Colon (tissue), 2 donors: ENCODE results near the gene PARP11.
"Not testable (repeated sequence)": the region's sequence is repeated elsewhere in the genome, so short reads cannot be mapped to it uniquely, and the experiment has no call there.

Experiments
- FAIRE-seq: peaks from 2 replicates; lab custom pipeline; 2012; peaks lifted over from hg19 to GRCh38; lab: Jason Lieb, UNC
- donor health status: control.
- donor health status: control.

The PARP11 gene

DNA sequence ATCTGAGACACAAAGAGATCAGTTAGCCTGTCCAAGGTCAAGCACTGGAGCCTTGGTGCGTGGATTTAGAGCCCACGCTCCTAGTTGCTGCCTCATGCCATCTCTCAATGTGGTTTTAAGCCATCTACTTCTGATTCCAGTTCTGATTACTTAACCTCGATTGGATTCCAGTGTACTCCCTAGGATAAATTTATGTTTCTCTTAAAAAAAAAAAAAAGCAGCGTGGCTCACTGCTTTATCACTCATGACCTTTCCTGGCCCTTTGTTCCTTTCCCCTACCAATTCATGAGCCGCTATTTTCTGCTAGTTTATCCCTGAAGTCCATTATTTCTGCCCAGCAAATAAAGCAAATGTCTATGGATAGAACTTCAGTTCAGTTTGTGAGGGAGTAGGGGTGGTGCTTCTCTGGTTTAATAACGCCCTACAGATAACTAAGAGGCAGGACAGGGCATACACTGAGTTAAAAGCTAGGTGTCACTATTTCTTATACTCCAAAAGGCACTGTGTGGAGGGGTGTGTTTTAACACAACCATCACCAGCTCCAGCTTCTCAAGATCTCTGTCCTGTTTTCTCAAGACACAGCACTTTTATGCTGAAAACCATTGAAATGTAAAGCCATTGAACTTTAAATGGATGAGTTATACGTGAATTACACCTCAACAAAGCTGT, 9.8 kb upstream of the PARP11 start:
- no peak for FAIRE-seq

DNA sequence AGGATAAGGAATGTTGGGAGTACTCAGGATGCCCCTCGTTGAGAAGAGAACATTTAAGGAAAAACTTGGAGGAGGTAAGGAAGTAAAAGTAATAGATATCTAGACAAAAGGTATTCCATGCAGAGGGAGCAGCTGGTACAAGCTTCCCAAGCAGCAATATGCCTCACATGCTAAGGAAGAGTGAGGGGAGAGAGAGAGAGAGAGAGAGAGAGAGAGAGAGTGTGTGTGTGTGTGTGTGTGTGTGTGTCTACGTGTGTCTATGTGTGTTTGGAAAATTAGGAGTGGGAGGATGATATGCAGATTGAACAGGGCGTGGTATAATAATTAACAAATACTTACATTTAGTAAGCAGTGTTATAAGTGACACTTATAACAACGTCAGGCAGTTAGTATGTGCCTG, 9.2 kb upstream of the PARP11 start:
- no peak for FAIRE-seq

DNA sequence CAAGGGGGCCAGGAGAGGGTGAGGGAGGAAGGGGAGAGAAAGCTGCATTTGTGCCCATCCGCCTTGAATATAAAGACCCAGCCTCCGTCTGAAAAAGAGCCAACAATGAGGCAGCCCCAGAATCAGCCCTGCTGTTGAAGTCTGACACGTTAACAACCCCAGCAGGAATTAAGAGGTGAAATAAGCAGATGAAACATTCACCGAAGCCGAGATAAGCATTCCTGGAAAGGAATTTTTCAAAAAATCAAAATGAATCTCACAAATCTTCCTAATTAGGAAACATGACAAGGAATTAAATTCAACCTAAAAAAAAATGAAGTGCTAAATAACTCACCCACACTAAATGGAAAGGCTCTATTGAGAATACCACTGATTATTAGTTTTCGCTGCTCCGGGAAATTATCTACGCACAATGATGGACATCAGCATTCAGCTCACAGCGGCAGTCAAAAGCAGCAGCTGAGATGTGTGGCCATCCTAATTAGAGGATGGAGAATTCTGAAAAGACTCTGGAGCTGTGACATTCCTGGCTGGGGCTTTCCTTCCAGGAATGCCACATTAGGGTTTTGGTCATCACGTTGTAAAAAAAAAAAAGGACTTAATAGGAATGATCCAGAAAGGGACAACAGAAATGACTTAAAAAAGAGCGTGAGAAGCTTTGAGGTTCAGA, 8.2 kb upstream of the PARP11 start:
- no peak for FAIRE-seq

DNA sequence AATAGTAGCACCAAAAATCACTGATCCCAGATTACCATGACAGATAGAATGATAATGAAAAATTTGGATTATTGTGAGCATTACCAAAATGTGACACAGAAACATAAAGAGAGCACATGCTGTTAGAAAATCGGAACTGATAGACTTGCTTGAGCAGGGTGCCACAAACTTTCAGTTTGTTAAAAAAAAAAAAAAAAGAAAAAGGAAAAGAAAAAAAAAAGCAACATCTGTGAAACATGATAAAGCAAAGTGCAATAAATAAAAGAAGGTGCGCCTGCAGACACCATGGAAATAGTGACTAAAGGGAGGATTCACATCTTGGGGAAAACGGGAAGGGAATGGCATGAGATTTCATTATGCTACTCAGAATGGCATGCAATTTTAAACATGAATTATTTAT, 6.6 kb upstream of the PARP11 start:
- FAIRE-seq: no peak

DNA sequence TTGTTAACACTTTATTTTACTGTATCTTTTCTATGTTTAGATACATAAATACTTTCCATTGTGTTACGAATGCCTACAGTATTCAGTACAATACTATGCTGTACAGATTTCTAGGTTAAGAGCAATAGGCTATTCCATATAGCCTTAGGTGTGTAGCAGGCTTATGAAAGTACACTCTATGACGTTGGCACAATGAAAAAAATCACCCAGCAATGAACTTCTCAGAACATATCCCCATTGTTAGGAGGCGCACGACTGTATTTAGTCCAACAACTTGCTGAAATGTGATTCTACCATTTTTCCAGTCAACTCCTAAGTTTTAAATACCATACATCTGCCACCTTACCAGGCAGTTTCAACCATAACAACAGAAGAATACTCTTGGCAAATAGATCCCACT, 1.8 kb downstream of the PARP11 start:
- no peak for FAIRE-seq

DNA sequence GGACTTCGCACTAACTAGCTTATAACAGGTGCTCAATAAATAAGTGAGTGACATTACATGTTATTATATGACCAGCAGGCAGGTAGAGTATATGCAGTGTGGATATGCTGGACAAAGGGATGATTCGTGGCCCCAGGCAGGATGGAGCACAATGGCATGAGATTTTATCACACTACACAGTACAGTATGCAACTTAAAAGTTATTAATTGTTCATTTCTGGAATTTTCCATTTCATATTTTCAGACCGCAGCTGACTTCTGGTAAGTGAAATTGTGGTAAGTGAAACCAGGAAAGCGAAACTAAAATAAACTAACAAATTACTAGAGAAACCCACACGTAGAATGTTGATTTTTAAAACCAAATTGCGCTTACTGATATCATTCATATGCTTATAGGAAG, 3.3 kb downstream of the PARP11 start:
- FAIRE-seq: no peak

DNA sequence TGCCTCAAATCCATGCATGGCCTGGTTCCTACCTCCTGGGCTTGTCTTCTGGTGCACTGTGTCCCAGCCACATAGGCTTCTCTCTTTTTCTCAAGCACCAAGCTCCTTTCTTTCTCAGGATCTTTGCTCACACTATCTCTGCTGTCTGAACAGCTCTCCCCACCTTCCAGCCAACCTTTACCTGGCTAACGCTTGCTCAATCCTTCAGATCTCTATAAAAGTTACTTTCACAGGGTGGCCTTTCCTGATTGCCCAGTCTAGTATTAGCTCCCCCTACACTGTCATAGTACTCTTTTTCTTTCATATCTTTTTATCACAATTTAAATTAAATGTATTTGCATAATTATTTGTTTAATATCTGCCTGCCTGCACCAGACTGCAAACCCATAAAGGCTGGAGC, 3.8 kb downstream of the PARP11 start:
- no peak for FAIRE-seq

DNA sequence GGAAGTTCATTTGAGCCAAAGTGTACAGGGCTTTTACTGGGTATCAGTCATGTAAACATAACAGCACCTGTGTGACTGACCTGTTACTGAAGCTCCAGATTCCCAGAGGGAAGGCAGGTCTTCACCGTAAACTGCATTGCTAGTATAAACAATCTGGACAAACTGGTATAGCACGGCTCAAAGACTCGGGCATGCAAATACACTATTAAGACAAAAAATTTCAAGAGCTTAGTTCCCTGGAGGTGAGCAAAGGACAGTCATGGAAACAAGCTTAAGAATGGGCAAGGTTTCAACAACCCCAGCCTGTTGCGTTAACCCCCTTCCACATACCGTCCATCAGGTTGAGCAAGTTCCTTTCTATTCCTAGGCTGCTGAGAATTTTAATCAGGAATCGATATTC, 9.4 kb downstream of the PARP11 start:
- FAIRE-seq: no peak

DNA sequence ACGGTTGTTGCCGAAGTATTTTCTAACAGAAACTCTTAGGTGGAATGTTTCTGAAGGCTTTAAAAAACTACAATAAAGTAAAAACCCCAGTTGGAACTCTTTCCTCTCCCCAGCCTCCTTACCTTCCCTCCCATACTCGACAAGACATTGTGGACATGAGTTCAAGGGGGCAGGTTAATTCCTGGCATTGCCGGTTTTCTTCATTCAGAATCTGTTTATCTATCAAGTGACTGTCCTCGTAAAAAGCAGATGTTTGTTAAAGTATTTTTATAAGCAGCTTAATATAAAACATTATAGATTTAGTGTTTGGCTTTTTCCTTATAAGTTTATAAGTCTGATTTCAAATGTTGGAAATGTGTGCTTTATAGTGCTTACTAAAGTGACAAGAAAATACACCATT, 30.7 kb downstream of the PARP11 start:
- FAIRE-seq: peak; percentile 5

DNA sequence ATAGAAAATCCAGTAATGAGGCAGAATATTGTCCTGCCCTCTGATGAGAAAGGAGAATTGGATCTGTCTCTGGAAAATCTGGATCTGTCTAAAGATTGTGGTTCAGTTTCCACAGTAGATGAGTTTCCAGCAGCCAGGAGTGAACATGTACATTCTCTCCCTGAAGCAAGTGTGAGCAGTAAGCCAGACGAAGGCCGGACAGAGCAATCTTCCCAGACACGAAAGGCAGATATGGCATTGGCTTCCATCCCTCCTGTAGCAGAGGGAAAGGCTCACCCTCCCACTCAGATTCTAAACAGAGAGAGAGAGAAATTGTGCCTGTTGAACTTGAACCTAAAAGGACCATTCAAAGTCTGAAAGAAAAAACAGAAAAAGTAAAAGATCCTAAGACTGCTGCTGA, 31.4 kb downstream of the PARP11 start:
- no peak for FAIRE-seq

DNA sequence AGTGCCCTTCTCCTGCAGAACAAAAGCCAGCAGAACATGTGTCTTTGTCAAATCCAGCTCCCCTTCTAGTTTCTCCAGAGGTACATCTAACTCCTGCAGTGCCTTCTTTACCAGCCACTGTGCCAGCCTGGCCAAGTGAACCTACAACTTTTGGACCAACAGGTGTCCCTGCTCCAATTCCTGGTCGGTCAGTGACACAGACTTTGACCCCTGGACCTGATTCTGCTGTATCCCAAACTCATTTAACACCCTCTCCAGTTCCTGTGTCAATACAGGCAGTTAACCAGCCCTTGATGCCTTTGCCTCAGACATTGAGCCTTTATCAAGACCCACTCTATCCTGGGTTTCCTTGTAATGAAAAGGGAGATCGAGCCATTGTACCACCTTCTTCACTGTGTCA, 32.4 kb downstream of the PARP11 start:
- FAIRE-seq: not testable (repeated sequence)

DNA sequence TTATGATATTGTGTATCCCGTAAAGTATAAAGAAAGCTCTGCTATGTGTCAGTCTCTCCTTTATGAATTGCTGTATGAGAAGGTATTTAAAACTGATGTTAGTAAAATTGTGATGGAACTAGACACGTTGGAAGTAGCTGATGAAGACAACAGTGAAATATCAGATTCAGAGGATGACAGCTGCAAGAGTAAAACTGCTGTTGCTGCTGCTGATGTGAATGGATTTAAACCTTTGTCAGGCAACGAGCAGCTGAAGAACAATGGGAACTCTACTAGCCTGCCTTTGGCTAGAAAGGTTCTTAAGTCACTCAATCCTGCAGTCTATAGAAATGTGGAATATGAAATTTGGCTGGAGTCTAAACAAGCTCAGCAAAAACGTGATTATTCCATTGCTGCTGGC, 33.5 kb downstream of the PARP11 start:
- peak; percentile 18 for FAIRE-seq

DNA sequence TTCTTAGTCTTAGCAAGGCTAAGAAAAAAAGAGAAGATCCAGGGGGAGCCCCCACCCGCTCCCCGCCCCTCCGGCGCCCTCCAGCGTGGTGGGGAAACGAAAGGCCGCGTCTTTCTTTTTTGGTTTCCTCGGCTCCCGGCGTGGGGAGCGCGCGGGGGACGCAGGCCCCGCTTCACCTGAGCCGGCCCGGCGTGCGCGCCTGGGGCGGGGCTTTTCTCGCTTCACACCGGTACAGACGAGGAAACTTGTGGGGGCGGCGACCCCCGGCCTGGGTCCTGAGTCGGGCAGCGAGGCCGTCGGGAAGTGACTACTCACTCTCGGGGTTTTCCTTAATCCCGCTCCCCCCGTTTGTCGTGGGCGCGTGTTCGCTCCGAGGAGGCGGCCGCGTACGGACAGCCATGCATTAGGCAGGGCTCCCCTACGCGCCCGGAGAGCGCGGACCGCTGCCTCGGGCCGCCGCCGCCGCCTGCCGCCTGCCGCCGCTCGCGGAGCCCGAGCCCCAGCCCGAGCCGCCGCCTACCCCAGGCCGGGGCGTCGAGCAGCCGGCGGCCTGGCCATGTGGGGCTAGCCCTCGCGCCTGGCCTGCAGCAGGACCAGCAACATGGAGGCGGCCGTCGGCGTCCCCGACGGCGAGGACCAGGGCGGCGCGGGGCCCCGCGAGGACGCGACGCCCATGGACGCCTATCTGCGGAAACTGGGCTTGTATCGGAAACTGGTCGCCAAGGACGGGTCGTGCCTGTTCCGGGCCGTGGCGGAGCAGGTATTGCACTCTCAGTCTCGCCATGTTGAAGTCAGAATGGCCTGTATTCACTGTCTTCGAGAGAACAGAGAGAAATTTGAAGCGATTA, 34.3 kb downstream of the PARP11 start:
- not testable (repeated sequence) for FAIRE-seq

DNA sequence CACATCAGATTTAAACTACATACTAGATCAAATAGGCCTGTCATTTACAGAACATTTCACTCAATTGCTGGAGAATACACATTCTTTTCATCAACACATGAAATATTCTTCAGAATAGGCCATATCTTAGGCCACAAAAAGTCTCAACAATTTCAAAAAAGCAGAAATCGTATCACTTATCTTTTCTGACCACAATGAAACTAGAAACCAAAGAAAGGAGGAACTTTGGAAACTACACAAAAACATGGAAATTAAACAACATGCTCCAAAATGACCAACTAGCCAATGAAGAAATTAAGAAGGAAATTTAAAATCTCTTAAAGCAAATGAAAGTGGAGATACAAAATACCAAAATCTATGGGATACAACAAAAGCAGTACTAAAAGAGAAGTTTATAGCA, 35.1 kb downstream of the PARP11 start:
- FAIRE-seq: no peak

DNA sequence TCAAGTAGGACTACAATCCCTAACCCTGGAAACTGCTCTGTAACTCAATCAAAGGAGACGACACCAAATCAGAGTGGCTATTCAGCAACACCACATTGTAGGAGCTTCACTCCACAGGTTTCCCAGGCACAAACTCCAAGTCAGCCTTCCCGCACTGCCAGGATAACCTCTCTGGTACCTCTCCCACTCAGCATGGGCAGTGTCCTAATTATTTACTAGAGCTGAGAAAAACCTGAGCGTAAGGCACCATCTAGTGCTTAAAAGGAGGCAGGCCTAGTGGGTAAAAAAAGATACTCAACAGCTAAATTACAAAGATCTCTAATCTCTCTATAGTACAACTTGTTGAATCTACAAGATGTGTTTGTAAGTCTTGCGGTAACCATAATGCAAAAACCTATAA, 36.1 kb downstream of the PARP11 start:
- no peak for FAIRE-seq

DNA sequence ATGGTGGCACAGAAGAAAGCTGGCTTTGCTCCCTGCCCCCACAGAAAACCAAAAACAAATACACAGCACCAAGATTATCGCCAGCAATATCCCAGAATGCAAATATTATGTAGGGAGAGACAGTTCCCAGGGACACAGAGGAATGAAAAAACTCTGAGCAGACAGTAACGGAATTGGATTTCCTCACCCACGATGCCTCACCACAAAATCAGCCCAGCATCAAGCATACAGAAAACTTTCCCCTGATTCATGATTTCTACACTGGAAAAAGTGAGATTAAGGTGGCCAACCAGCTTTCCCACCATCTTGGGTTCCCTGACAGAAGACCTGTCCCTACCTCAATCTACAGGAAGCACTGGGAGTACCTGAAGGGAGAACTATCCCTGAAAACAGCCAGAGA, 36.6 kb downstream of the PARP11 start:
- no peak for FAIRE-seq

DNA sequence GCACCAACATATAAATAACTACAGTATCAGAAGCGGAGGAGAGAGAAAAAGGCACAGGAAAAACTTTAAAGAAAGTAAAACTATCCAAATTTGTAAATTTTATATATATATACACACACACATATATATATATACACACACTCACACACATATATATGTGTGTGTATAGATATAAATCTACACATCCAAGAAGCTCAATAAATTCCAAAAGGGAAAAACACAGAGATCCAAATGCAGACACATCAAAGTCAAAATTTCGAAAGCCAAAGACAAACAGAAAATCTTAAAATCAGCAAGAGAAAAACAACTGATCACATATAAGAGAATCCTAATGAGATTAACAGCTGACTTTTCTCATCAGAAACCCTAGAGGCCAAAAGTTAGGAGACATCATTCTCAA, 37.3 kb downstream of the PARP11 start:
- FAIRE-seq: no peak

DNA sequence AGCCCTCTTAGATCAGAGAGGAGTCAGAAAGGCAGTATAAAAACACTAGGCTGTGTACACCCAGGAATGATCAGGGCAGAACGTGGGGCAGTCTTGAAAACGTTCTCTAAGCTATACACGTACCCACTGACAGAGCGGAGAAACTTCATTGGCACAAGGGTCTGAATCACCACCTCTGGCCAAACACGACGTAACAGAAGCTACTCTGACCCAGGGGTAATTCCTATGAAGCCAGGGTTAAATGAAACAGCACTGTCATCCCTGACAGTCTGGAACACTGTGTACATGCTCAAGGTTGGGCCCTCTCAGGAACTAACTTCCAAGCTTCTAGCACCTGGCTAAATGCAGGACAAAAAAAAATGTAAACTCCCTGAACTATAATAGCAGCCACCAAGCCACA, 38.4 kb downstream of the PARP11 start:
- FAIRE-seq: no peak

DNA sequence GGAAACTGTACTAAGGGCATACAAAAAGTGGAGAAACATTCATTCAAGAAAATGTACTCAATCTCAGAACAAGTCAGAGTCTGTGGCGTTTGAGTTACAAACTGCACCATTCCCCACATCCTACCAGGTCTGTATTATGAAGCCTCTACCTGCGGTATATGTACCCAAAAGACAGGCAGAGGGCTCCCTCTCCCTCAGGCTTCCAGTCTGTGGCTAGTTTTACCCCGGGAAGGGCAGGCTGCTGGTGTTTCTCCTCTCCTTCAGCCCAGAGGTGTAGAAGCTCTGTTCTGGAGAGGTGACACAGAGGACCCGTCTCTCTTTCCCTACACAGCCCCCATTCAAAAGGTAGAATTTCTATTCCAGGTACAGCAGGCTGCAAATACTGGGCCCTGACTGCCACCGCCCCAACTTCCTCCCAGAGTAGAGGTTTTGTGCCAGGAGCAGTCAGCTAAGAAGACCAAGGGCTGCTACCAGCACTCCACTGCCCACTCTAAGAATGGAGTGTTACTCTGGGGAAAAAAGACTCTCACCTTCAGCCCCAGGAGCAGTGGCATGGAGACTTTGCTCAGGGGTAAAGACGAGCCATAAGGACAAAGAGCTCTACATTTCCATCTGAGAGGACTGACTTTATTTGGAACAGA, 39.4 kb downstream of the PARP11 start:
- no peak for FAIRE-seq

DNA sequence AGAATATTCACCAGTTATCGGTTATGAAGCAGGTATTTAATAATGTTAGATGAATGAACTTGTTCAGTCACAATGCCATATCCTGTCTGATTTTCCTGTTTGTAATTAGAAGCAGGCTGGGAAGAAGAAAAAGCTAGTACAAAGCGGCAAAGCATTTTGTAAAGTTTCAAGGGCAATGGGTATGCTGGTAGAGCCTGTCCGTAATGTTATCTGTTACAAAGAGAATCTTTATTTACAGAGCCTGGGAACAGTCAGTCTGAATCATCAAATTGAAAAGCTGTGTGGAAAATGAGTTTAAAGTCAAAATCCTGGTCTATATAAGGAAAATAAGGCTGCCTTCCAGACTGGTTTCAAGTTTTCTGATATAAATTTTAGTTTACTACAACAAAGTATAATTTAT, 40.5 kb downstream of the PARP11 start:
- FAIRE-seq: no peak

DNA sequence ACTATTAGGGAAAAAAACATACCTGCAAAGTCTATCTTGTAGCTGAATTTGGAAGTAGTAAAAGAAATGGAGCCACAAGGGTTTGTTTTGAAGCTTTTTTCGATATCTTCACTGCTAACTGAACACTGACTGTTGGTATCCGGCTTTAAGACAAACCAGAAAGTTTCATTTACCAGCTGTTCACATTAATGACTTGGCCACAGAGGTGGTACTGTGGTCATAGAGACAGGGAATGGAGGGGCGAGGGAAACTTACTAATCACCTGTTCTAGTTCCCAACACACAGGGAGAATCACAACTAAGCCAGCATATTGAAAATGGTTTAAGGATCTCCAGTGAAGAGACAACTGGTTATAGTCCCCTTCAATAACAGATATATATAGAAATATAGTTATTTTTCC, 44.3 kb downstream of the PARP11 start:
- no peak for FAIRE-seq

DNA sequence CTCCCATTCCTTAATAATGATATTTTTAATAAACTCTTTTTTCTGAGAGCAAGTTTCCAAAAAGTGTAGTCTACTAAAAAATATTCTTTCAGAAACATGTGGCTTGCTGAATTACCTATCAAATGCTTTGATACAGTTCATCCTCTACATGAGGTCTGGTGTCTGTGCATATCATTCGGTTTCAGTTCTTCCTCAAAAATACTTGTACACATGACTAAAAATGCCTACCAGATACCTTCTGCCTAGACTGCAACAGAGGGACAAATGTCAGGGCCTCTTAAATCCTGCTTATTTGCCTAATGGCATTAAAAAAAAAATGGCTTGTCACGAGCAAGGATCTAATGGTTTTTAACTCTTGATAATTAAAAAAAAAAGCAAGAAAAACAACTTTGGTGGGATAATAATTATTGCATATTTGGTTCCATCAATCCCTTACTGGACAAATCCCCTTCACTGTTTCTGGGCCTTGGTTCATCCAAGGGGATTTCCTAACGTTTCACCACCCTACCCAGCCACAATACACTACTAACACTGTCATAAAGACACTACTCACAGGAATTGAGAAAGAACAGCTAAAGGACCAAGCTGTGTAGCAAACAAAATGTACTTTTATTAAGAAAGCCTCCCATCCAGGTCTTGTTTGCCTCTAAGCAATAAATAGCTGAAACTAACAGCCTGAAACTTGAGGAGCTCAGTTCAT, 45.7 kb downstream of the PARP11 start:
- no peak for FAIRE-seq
